ENCODE measurements around the gene SATB2.

Gene SATB2

DNA sequence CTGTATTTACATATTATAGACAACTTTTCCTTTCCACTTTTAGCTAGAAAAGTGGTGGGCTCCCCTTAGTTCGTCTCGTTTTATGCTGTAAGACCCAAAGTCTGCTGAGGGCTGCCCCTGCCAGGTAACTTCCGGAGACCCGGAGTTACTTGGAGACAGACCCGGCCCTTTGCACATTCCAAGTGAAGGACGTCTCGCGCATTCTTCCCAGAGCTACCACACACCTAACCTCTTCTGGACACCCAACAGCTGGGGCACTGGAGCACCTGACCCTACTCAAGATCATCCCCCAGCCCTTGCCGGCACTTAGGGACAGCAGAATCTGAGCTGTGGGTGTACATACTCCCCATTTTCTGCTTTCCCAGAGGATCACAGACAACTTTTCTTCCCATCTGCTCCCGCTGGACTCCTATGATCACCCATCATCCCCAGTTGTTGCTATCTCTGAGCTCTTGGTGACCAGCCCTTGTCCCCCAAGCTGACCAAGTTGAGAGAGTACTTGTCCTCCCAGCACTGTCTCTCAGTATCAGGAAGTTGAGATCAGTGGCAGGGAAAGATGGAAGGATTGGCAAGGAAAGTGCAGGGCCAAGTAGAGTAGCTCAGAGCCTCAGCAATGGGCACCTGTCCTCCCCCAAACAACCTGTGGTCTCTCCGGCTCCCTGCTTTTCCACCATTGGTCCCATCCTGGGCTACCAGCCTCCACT lies 8.4 kb upstream of the SATB2 start:
- Histone ChIP-seq H4K20me1 (ENCODE audit: control insufficient read depth, insufficient read depth, low read depth, low read length) (no peaks in the 10 kb centered on the region), H3K4me2 (ENCODE audit: low read length) (no peak overlapping the region), H3F3A (ENCODE audit: control insufficient read depth, insufficient read depth) (no peaks in the 10 kb centered on the region; the same call in 1 of the 2 replicates), H3K4me1 (ENCODE audit: control insufficient read depth, low read length) (no peaks in the 10 kb centered on the region), H3K36me3 (ENCODE audit: control insufficient read depth, low read length) (no peaks in the 10 kb centered on the region), H3K4me3 (ENCODE audit: low read length) (no peak overlapping the region), H3K79me2 (ENCODE audit: control insufficient read depth, low read length) (no peaks in the 10 kb centered on the region), H3K9me2 (replicated peaks; ENCODE audit: control insufficient read depth, low read length) (no peaks in the 10 kb centered on the region), H3K27me3 (ENCODE audit: control insufficient read depth, low read length) (peaks cover 26% of the 10 kb centered on the region), H3K27ac (ENCODE audit: low read depth, low read length) (no peak overlapping the region), H3K9me3 (ENCODE audit: control insufficient read depth, insufficient read depth, low read length) (no peaks in the 10 kb centered on the region)
- TF ChIP-seq CTCF (IDR thresholded peaks at IDR 0.05; ENCODE audit: low read depth, low read length, poor library complexity, severe bottlenecking) (no peak), EZH2phosphoT487 (IDR thresholded peaks at IDR 0.05; ENCODE audit: borderline replicate concordance, low read length) (no peak)

- TF ChIP-seq EZH2phosphoT487 (IDR thresholded peaks at IDR 0.05; ENCODE audit: borderline replicate concordance, low read length) (no peak), CTCF (IDR thresholded peaks at IDR 0.05; ENCODE audit: low read depth, low read length, poor library complexity, severe bottlenecking) (no peak)
- no peak overlapping the region for H3K4me3 ChIP-seq (ENCODE audit: low read length)
- no peak overlapping the region for H3K27ac ChIP-seq (ENCODE audit: low read depth, low read length)
- peaks cover 31% of the 10 kb centered on the region for H3K27me3 ChIP-seq (ENCODE audit: control insufficient read depth, low read length)
- no peaks in the 10 kb centered on the region for H3K9me2 ChIP-seq (replicated peaks; ENCODE audit: control insufficient read depth, low read length)
- no peaks in the 10 kb centered on the region for H3K4me1 ChIP-seq (ENCODE audit: control insufficient read depth, low read length)
- no peaks in the 10 kb centered on the region for H3K9me3 ChIP-seq (ENCODE audit: control insufficient read depth, insufficient read depth, low read length)
- no peaks in the 10 kb centered on the region; the same call in none of the 2 replicates for H3F3A ChIP-seq (ENCODE audit: control insufficient read depth, insufficient read depth)
- no peaks in the 10 kb centered on the region for H4K20me1 ChIP-seq (ENCODE audit: control insufficient read depth, insufficient read depth, low read depth, low read length)
- no peaks in the 10 kb centered on the region for H3K36me3 ChIP-seq (ENCODE audit: control insufficient read depth, low read length)
- H3K4me2 ChIP-seq (ENCODE audit: low read length), result no peak overlapping the region
- no peaks in the 10 kb centered on the region for H3K79me2 ChIP-seq (ENCODE audit: control insufficient read depth, low read length)
Observed at GRCh38 chr2:199465390-199465789, 7.7 kb upstream of the SATB2 start.

DNA sequence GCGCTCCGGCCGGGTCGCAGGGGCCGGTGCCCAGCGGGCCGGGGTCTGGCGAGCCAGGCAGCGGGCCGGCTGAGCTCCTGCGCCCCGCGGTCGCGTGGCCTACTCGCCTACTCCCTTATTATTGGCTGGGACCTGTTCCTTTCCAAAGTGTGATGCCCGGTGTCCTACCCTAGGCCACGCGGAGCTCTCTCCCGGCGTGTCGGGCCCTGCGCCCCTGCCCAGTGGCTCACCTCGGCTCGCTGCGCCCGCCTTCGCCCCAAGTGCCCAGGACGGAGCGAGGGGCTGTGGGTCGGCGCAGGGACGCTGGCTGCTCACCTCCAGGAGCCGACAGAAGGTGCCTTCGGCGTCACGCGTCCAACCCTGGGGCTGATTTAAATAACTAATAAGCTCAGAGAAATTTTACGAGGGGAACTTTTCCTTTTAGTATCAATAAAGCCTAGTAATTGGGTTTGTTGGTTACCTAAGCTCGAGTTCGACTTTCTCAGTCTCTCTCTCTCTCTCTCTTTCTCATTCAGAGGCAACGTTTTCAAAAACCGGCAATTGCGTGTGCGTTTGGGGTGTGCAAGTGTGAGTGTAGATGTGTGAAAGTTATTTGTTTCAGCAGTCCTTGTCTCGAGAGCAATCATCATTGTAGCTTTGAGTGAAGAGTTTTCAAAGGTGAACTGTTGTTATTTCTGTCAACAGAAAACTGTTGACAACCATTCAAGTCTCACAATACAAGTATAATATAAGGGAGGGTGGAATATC lies 7.0 kb upstream of the SATB2 start:
- H3K4me2 ChIP-seq (ENCODE audit: low read length), result no peak overlapping the region
- no peaks in the 10 kb centered on the region for H3K36me3 ChIP-seq (ENCODE audit: control insufficient read depth, low read length)
- no peak overlapping the region for H3K27ac ChIP-seq (ENCODE audit: low read depth, low read length)
- TF ChIP-seq CTCF (IDR thresholded peaks at IDR 0.05; ENCODE audit: low read depth, low read length, poor library complexity, severe bottlenecking), result no peak
- TF ChIP-seq EZH2phosphoT487 (IDR thresholded peaks at IDR 0.05; ENCODE audit: borderline replicate concordance, low read length), result no peak
- H4K20me1 ChIP-seq (ENCODE audit: control insufficient read depth, insufficient read depth, low read depth, low read length), result no peaks in the 10 kb centered on the region
- H3F3A ChIP-seq (ENCODE audit: control insufficient read depth, insufficient read depth), result no peaks in the 10 kb centered on the region; the same call in none of the 2 replicates
- peaks cover 37% of the 10 kb centered on the region for H3K27me3 ChIP-seq (ENCODE audit: control insufficient read depth, low read length)
- no peak overlapping the region for H3K4me3 ChIP-seq (ENCODE audit: low read length)
- H3K9me2 ChIP-seq (replicated peaks; ENCODE audit: control insufficient read depth, low read length), result no peaks in the 10 kb centered on the region
- no peaks in the 10 kb centered on the region for H3K79me2 ChIP-seq (ENCODE audit: control insufficient read depth, low read length)
- H3K9me3 ChIP-seq (ENCODE audit: control insufficient read depth, insufficient read depth, low read length), result no peaks in the 10 kb centered on the region
- H3K4me1 ChIP-seq (ENCODE audit: control insufficient read depth, low read length), result peaks cover 4% of the 10 kb centered on the region; the same call in 1 of the 2 replicates
